ENCODE measurements around the gene IGF1. TPM values are rescaled to one million over a fixed set of nuclear protein-coding genes. Genes with fewer than 3 reads are reported as not detected.

IGF1 gene
- total and polyA plus RNA-seq, 4 donors, result 5.0 to 60.7 (median 10.5) TPM

DNA sequence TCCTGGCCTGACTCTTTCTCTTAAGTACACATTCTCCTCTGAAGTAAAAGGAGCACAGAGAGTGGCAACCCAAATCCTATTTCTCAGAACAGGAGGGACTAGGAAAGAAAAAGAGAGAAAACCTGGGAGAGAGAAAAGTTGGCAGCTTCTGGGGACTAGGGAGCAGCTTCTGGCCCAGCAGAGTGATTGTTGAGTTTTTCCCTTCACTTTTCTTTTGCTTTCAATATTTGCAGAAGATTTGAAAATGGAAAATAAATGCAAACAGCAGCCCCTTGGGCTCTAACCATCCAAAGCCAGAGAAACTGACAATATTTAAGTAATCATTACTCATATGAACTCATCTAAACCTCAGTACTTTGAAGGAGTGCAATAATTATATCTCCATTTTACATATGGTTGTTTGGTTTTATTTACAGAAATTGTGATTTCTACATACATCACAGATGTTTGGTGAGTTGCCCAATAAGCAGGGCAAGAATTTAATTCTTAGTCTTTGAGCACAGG is 28.8 kb upstream of the IGF1 start:
- Histone ChIP-seq H3K9ac (ENCODE audit: insufficient read depth in 1 of 2, low read length in 2 of 2) (no peak overlapping the region), H3K36me3 (ENCODE audit: control insufficient read depth in 4 of 4, insufficient read depth in 4 of 4, low read length in 4 of 4) (no peaks in the 10 kb centered on the region), H3K9me3 (ENCODE audit: control insufficient read depth in 4 of 4, insufficient read depth in 3 of 4, low read length in 3 of 4) (no peaks in the 10 kb centered on the region), H3K4me3 (no peak overlapping the region), H3K4me1 (ENCODE audit: control insufficient read depth in 5 of 5, insufficient read depth in 5 of 5, low read length in 5 of 5) (peaks cover 0 to 3% (median 0%) of the 10 kb centered on the region in 5 donors), H3K27ac (ENCODE audit: low read depth in 1 of 2, low read length in 1 of 2) (no peak overlapping the region), H3K27me3 (ENCODE audit: control insufficient read depth in 3 of 3, insufficient read depth in 3 of 3, low read length in 2 of 3) (no peaks in the 10 kb centered on the region)
- no peak for ATAC-seq (ENCODE audit: insufficient read depth, low FRiP score)
- no peak for TF ChIP-seq CTCF (IDR thresholded peaks at IDR 0.05; ENCODE audit: control extremely low read depth, extremely low read depth)
- DNase-seq, result no peak

DNA sequence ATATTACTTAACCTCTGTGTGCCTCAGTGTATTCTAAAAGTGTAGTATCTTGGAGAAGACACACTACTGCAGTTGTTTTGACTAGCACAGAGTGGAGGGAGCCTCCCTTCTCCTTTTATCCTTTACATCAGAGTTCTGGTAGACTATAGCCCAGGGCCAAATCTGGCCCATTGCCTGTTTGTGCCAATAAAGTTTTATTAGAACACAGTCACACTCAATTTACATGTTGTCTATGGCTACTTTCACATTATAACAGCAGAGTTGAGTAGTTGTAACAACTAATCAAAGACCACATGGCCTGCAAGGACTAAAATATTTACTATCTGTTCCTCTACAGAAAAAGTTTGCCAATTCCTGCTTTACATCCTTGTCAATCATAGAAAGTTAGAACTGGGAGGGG is 27.7 kb upstream of the IGF1 start:
- peaks cover 0 to 15% (median 0%) of the 10 kb centered on the region in 5 donors for H3K4me1 ChIP-seq (ENCODE audit: control insufficient read depth in 5 of 5, insufficient read depth in 5 of 5, low read length in 5 of 5)
- no peak overlapping the region for H3K27ac ChIP-seq (ENCODE audit: low read depth in 1 of 2, low read length in 1 of 2)
- no peak overlapping the region for H3K4me3 ChIP-seq
- H3K27me3 ChIP-seq (ENCODE audit: control insufficient read depth in 3 of 3, insufficient read depth in 3 of 3, low read length in 2 of 3), result no peaks in the 10 kb centered on the region
- TF ChIP-seq CTCF (IDR thresholded peaks at IDR 0.05; ENCODE audit: control extremely low read depth, extremely low read depth), result no peak
- ATAC-seq (ENCODE audit: insufficient read depth, low FRiP score) (no peak), DNase-seq (no peak)
- no peaks in the 10 kb centered on the region for H3K9me3 ChIP-seq (ENCODE audit: control insufficient read depth in 4 of 4, insufficient read depth in 3 of 4, low read length in 3 of 4)
- no peaks in the 10 kb centered on the region for H3K36me3 ChIP-seq (ENCODE audit: control insufficient read depth in 4 of 4, insufficient read depth in 4 of 4, low read length in 4 of 4)
- no peak overlapping the region for H3K9ac ChIP-seq (ENCODE audit: insufficient read depth in 1 of 2, low read length in 2 of 2)

GRCh38 chr12:102507301-102507700 is 26.9 kb upstream of the IGF1 start:
- H3K4me3 ChIP-seq, result no peak overlapping the region
- WGBS, 2 donors, result 0 to 3% methylated on average over 2 of the region's 2 CpGs
- H3K9me3 ChIP-seq (ENCODE audit: control insufficient read depth in 4 of 4, insufficient read depth in 3 of 4, low read length in 3 of 4), result no peaks in the 10 kb centered on the region
- no peak overlapping the region for H3K9ac ChIP-seq (ENCODE audit: insufficient read depth in 1 of 2, low read length in 2 of 2)
- DNase-seq, result no peak
- no peak for ATAC-seq (ENCODE audit: insufficient read depth, low FRiP score)
- no peak for TF ChIP-seq CTCF (IDR thresholded peaks at IDR 0.05; ENCODE audit: control extremely low read depth, extremely low read depth)
- H3K4me1 ChIP-seq (ENCODE audit: control insufficient read depth in 5 of 5, insufficient read depth in 5 of 5, low read length in 5 of 5), result peaks cover 0 to 21% (median 0%) of the 10 kb centered on the region in 5 donors
- H3K27me3 ChIP-seq (ENCODE audit: control insufficient read depth in 3 of 3, insufficient read depth in 3 of 3, low read length in 2 of 3), result no peaks in the 10 kb centered on the region
- no peaks in the 10 kb centered on the region for H3K36me3 ChIP-seq (ENCODE audit: control insufficient read depth in 4 of 4, insufficient read depth in 4 of 4, low read length in 4 of 4)
- no peak overlapping the region for H3K27ac ChIP-seq (ENCODE audit: low read depth in 1 of 2, low read length in 1 of 2)

DNA sequence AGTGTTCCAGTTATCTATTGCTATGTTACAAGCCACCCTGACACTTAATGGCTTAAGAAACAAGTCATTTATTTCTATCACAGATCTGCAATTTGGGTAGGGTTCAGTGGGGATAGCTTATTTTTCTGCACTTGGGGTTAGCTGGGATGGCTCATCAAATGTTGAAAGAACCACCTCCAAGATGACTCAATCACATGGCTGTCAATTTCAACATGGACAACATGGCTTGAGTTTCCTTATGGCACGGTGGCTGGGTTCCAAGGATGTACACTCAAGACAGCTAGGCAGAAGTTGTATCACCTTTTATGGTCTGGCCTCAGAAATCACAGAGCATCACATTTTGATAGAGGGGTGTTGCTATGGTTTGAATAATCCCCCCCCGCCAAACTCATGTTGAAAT is 24.5 kb upstream of the IGF1 start:
- no peaks in the 10 kb centered on the region for H3K9me3 ChIP-seq (ENCODE audit: control insufficient read depth in 4 of 4, insufficient read depth in 3 of 4, low read length in 3 of 4)
- H3K36me3 ChIP-seq (ENCODE audit: control insufficient read depth in 4 of 4, insufficient read depth in 4 of 4, low read length in 4 of 4), result no peaks in the 10 kb centered on the region
- H3K4me3 ChIP-seq, result no peak overlapping the region
- WGBS, 2 donors, result 70 to 87% methylated on average over 2 of the region's 2 CpGs
- TF ChIP-seq CTCF (IDR thresholded peaks at IDR 0.05; ENCODE audit: control extremely low read depth, extremely low read depth), result no peak
- no peaks in the 10 kb centered on the region for H3K27me3 ChIP-seq (ENCODE audit: control insufficient read depth in 3 of 3, insufficient read depth in 3 of 3, low read length in 2 of 3)
- no peak overlapping the region for H3K27ac ChIP-seq (ENCODE audit: low read depth in 1 of 2, low read length in 1 of 2)
- H3K9ac ChIP-seq (ENCODE audit: insufficient read depth in 1 of 2, low read length in 2 of 2), result no peak overlapping the region
- ATAC-seq (ENCODE audit: insufficient read depth, low FRiP score) (no peak), DNase-seq (peak in 1 of 3 donors; percentile 18)
- H3K4me1 ChIP-seq (ENCODE audit: control insufficient read depth in 5 of 5, insufficient read depth in 5 of 5, low read length in 5 of 5), result peaks cover 0 to 24% (median 0%) of the 10 kb centered on the region in 5 donors

Data from lung (tissue), 12 donors.